Kidney capillary endothelial cell (primary cell): ENCODE measurements around the gene PCDHB14.
"Not testable (repeated sequence)": the region's sequence is repeated elsewhere in the genome, so short reads cannot be mapped to it uniquely, and the experiment has no call there.

ENCODE experiments used
- DNase-seq: peaks from one replicate; pipeline ENCODE4 v3.0.0-alpha.2; 2018; ENCODE audit warnings: low spot score

Gene PCDHB14

DNA sequence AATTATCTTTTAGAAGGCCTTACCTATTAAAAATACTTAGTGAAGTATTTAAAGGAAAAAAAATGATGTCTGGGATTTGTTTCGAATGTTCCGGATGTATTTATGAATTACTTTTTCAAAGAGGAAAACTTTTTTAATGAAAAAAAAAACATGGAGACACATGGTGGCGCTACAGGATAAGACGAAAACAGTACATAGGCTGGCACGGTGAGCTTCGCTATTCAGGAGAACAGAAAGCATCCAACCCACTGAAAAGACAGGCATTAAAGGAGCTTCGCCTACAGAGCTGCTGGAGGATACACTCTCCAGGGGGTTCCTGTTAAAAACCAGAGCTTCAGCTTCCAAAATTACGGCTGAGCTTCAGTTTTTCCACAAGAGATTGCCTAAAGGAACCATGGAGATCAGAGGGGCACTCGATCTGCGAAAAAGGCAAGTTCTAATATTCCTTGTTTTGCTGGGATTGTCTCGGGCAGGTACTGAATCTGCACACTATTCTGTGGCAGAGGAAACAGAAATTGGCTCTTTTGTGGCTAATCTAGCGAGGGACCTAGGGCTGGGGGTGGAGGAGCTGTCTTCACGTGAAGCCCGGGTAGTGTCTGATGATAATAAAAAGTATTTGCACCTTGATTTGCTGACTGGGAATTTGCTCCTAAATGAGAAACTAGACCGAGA, at the start of gene PCDHB14:
Gene PCDHB14 (plus strand): TSS at position 232 of the 672 bp plus-strand sequence. CDS start 163 bp downstream, at position 395.
- no peak for DNase-seq

DNA sequence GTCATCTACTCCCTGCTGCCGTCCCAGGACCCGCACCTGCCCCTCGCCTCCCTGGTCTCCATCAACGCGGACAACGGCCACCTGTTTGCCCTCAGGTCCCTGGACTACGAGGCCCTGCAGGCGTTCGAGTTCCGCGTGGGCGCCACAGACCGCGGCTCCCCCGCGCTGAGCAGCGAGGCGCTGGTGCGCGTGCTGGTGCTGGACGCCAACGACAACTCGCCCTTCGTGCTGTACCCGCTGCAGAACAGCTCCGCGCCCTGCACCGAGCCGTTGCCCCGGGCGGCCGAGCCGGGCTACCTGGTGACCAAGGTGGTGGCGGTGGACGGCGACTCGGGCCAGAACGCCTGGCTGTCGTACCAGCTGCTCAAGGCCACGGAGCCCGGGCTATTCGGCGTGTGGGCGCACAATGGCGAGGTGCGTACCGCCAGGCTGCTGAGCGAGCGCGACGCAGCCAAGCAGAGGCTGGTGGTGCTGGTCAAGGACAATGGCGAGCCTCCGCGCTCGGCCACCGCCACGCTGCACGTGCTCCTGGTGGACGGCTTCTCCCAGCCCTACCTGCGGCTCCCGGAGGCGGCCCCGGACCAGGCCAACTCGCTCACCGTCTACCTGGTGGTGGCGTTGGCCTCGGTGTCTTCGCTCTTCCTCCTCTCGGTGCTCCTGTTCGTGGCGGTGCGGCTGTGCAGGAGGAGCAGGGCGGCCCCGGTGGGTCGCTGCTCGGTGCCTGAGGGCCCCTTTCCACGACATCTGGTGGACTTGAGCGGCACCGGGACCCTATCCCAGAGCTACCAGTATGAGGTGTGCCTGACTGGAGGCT, 48.6 kb upstream of the PCDHB14 start:
- DNase-seq = not testable (repeated sequence)

DNA sequence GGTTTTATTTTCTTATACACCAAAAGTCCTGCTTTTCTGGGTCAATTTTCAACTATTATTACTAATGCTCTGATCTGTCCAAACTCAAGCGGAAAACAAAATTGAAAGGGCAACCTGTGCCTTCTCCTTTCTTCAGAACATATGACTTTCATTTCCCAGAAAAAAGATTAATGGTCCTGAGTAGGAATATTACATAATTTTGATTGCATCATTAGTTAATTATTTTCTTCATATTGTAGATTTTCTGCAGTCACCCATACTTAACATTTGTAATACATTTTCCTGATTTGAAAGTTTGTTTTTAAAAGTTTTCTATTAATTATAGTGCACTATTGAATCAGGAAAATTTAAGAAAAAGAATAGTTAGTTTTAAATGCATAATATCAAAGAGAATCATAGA, 47.2 kb upstream of the PCDHB14 start:
- DNase-seq = no peak

DNA sequence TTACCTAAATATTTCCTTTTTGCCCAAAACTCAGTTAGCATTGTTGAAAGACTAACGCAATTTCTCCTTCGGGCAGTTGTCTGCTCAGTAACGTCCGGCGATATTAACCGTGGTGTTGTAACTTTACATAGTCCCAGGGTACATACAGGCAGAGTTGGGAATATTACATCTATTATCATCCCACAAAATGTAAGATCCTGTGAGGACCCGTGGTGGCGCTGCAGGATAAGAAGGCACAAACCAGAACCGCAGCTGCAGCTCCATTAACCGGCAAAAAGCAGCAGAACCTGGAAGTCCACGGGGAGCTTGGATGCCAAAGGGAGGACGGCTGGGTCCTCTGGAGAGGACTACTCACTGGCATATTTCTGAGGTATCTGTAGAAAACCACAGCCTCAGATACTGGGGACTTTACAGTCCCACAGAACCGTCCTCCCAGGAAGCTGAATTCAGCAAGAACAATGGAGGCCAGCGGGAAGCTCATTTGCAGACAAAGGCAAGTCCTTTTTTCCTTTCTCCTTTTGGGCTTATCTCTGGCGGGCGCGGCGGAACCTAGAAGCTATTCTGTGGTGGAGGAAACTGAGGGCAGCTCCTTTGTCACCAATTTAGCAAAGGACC, 45.5 kb upstream of the PCDHB14 start, which contains the start of gene PCDHB8:
Gene PCDHB8 (plus strand): TSS at position 214 of the 615 bp plus-strand sequence. CDS start 245 bp downstream, at position 459.
- not testable (repeated sequence) for DNase-seq

DNA sequence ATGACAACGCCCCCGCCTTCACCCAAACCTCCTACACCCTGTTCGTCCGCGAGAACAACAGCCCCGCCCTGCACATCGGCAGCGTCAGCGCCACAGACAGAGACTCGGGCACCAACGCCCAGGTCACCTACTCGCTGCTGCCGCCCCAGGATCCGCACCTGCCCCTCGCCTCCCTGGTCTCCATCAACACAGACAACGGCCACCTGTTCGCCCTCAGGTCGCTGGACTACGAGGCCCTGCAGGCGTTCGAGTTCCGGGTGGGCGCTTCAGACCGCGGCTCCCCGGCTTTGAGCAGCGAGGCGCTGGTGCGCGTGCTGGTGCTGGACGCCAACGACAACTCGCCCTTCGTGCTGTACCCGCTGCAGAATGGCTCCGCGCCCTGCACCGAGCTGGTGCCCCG, 43.8 kb upstream of the PCDHB14 start:
- DNase-seq = not testable (repeated sequence)

DNA sequence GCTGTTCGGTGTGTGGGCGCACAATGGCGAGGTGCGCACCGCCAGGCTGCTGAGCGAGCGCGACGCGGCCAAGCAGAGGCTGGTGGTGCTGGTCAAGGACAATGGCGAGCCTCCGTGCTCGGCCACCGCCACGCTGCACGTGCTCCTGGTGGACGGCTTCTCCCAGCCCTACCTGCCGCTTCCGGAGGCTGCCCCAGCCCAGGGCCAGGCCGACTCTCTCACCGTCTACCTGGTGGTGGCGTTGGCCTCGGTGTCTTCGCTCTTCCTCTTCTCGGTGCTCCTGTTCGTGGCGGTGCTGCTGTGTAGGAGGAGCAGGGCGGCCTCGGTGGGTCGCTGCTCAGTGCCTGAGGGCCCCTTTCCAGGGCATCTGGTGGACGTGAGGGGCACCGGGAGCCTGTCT, 43.3 kb upstream of the PCDHB14 start:
- DNase-seq = not testable (repeated sequence)

DNA sequence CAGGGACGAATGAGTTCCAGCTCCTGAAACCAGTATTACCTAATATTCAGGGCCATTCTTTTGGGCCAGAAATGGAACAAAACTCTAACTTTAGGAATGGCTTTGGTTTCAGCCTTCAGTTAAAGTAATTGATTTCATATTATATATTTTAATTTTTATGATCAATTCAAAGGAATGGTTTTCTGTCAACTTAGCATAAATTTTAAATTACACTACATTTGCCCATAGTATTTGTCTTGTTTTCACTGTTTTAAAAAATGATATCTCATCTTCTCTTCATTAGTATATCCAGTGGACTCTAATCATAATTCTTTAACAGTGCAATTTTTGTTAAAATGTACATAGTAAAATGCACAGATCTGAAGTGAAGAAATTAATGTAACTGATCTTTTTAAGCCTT, 42.8 kb upstream of the PCDHB14 start:
- DNase-seq = no peak

DNA sequence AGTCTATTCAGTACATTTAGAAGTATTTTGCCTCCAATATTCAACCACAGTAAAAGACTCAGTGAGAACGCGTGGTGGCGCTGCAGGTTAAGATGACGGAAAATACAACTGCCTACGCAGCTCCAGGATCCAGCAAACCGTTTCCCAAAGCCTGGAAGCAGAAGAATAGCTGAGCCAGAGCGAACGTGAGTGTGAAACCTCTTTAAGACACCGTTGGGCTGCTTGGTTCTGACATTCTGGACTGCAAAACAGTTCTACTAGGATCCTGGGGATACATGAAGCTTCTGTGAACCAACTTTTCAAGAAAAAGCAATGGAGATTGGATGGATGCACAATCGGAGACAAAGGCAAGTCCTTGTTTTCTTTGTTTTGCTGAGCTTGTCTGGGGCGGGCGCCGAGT, 40.9 kb upstream of the PCDHB14 start, which contains the start of gene PCDHB16:
Gene PCDHB16 (plus strand): TSS at position 140 of the 400 bp plus-strand sequence. CDS start 173 bp downstream, at position 313.
- DNase-seq = no peak

DNA sequence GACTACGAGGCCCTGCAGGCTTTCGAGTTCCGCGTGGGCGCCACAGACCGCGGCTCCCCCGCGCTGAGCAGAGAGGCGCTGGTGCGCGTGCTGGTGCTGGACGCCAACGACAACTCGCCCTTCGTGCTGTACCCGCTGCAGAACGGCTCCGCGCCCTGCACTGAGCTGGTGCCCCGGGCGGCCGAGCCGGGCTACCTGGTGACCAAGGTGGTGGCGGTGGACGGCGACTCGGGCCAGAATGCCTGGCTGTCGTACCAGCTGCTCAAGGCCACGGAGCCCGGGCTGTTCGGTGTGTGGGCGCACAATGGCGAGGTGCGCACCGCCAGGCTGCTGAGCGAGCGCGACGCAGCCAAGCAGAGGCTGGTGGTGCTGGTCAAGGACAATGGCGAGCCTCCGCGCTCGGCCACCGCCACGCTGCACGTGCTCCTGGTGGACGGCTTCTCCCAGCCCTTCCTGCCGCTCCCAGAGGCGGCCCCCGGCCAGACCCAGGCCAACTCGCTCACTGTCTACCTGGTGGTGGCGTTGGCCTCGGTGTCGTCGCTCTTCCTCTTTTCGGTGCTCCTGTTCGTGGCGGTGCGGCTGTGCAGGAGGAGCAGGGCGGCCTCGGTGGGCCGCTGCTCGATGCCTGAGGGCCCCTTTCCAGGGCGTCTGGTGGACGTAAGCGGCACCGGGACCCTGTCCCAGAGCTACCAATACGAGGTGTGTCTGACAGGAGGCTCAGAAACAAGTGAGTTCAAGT, 38.9 kb upstream of the PCDHB14 start:
- not testable (repeated sequence) for DNase-seq

DNA sequence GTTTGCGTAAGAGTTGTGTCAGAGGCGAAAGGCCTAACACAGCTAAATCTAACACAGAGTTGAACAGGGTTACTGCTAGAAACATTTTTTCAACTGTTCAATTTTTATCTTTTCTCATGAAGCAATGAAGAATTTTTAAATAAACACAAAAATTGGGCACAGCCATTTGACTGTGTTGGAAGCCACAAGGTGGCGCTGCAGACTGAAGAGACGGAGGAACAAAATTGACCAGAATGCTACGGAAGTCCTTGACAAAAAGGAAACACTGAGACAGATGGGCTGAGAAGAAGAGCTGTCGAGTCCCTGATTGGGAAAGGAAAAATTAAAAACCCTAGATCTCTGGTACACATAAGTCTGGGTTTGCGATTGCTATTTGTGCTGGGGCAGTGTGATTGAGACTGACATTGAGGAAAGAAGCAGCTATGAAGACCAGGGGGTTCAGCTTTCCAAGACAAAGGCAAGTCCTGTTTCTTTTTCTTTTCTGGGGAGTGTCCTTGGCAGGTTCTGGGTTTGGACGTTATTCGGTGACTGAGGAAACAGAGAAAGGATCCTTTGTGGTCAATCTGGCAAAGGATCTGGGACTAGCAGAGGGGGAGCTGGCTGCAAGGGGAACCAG, 36.1 kb upstream of the PCDHB14 start, which contains the start of gene PCDHB9:
Gene PCDHB9 (plus strand): TSS at position 265 of the 616 bp plus-strand sequence. CDS start 158 bp downstream, at position 423.
- no peak for DNase-seq

DNA sequence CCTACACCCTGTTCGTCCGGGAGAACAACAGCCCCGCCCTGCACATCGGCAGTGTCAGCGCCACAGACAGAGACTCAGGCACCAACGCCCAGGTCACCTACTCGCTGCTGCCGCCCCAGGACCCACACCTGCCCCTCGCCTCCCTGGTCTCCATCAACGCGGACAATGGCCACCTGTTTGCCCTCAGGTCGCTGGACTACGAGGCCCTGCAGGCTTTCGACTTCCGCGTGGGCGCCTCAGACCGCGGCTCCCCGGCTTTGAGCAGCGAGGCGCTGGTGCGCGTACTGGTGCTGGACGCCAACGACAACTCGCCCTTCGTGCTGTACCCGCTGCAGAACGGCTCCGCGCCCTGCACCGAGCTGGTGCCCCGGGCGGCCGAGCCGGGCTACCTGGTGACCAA, 34.5 kb upstream of the PCDHB14 start:
- DNase-seq = not testable (repeated sequence)

DNA sequence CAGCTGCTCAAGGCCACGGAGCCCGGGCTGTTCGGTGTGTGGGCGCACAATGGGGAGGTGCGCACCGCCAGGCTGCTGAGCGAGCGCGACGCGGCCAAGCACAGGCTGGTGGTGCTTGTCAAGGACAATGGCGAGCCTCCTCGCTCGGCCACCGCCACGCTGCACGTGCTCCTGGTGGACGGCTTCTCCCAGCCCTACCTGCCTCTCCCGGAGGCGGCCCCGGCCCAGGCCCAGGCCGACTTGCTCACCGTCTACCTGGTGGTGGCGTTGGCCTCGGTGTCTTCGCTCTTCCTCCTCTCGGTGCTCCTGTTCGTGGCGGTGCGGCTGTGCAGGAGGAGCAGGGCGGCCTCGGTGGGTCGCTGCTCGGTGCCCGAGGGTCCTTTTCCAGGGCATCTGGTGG, 34.0 kb upstream of the PCDHB14 start:
- not testable (repeated sequence) for DNase-seq

DNA sequence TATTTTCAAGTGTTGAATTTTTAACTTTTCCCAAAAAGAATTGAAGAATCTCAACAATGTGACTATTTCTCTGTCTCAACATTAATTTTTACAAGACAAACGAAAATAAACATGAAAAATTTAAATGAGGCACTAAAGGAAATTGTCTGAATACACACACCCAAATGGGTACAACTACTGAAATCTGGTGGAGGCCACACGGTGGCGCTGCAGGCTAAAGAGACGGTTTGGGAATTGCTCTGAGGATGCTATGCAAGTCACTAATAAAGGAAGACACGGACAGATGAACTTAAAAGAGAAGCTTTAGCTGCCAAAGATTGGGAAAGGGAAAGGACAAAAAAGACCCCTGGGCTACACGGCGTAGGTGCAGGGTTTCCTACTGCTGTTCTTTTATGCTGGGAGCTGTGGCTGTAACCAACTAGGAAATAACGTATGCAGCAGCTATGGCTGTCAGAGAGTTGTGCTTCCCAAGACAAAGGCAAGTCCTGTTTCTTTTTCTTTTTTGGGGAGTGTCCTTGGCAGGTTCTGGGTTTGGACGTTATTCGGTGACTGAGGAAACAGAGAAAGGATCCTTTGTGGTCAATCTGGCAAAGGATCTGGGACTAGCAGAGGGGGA, 30.9 kb upstream of the PCDHB14 start, which contains the start of gene PCDHB10:
Gene PCDHB10 (plus strand): TSS at position 244 of the 616 bp plus-strand sequence. CDS start 200 bp downstream, at position 444.
- no peak for DNase-seq

DNA sequence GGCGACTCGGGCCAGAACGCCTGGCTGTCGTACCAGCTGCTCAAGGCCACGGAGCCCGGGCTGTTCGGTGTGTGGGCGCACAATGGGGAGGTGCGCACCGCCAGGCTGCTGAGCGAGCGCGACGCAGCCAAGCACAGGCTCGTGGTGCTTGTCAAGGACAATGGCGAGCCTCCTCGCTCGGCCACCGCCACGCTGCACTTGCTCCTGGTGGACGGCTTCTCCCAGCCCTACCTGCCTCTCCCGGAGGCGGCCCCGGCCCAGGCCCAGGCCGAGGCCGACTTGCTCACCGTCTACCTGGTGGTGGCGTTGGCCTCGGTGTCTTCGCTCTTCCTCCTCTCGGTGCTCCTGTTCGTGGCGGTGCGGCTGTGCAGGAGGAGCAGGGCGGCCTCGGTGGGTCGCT, 28.8 kb upstream of the PCDHB14 start:
- DNase-seq = not testable (repeated sequence)

DNA sequence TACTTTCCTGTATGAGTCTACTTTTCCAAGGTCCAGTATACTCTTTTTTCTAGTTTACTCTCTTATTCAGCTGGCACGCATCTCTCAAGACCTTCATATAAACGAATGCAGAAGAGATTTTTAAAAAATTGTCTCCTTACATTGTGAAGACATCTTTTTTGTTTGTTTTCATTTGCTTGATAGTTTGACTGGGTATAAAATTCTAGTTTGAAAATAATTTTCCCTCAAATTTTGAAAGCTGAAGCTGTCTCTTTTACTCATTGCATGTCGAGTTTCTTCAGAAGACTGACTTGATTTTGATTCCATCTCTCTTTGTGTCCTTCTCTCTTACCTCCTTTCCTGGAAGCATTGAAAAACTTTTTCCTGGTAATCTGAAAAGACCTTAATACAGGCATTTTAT, 26.8 kb upstream of the PCDHB14 start:
- no peak for DNase-seq

DNA sequence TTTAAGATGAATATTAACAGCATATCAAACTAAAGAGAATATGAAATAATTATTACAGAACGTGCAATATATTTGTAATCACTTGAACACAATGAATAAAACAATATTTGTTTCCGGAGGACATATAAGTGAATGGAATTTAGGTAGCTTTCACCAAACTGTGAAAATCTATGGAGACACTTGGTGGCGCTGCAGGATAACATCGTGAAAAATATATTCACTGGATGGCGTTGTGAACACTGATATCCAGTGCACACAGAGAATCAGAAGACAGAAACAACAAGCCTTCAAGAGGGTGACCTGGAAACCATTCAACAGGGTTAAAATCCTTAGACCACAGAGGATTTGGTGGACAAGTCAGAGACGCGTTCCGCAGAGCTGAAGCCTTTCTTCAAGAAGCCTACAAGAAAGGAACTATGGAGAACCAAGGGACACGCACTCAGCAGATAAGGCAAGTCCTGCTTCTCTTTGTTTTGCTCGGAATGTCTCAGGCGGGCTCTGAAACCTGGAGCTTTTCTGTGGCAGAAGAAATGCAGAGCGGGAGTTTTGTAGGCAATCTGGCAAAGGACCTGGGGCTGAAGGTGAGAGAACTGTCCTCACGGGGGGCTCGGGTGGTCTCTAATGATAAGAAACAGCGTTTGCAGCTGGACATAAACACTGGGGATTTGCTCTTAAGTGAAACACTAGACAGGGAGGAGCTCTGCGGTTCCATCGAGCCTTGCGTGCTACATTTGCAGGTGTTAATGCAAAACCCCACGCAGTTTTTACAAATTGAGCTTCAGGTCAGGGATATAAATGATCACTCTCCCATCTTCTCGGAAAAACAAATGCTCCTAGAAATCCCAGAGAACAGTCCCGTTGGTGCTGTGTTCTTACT, 23.5 kb upstream of the PCDHB14 start, which contains the start of gene PCDHB11:
Gene PCDHB11 (plus strand): TSS at position 269 of the 877 bp plus-strand sequence. CDS start 148 bp downstream, at position 417.
- DNase-seq = no peak

DNA sequence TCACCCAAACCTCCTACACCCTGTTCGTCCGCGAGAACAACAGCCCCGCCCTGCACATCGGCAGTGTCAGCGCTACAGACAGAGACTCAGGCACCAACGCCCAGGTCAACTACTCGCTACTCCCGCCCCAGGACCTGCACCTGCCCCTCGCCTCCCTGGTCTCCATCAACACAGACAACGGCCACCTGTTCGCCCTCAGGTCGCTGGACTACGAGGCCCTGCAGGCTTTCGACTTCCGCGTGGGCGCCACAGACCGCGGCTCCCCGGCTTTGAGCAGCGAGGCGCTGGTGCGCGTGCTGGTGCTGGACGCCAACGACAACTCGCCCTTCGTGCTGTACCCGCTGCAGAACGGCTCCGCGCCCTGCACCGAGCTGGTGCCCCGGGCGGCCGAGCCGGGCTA, 22.0 kb upstream of the PCDHB14 start:
- DNase-seq = not testable (repeated sequence)

DNA sequence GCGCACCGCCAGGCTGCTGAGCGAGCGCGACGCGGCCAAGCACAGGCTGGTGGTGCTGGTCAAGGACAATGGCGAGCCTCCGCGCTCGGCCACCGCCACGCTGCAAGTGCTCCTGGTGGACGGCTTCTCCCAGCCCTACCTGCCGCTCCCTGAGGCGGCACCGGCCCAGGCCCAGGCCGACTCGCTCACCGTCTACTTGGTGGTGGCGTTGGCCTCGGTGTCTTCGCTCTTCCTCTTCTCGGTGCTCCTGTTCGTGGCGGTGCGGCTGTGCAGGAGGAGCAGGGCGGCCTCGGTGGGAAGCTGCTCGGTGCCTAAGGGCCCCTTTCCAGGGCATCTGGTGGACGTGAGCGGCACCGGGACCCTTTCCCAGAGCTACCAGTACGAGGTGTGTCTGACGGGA, 21.5 kb upstream of the PCDHB14 start:
- not testable (repeated sequence) for DNase-seq

DNA sequence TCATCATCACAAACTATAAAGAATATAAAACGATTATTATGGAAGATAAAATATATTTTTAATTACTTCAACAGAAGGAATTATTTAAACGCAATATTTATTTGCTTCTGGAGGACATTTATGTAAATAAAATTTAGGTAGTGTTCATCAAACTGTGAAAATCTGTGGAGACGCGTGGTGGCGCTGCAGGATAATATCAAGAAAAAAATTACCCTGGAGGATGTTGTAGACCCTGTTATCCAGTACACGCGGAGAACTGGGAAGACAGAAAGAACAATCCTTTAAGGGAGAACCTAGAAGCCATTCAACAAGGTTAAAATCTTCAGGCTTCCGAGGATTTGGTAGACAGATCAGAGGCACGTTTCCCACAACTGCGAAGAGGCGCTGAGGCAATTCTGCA, 14.7 kb upstream of the PCDHB14 start, which contains the start of gene PCDHB12:
Gene PCDHB12 (plus strand): TSS at position 242 of the 400 bp plus-strand sequence. CDS start 189 bp downstream, outside the sequence.
- DNase-seq = no peak
